Activated CD4-positive, alpha-beta T cell treated with anti-CD3 and anti-CD28 coated beads, Interleukin-2, amount 10 ng/mL, durations not matched to agents 7 days and 5 days (primary cell): Measurements from ENCODE around the gene COL23A1. TPM values are rescaled to one million over a fixed set of nuclear protein-coding genes. Genes with fewer than 3 reads are reported as not detected.

ENCODE experiments used
- CTCF ChIA-PET: fragments of 350-600 bp; sonication (Branson Sonifier 250); formaldehyde crosslinking; loops from one replicate; lab custom pipeline; 2021; ENCODE audit warnings: antibody characterized with exemption; lab: Charles Lee
- POLR2A ChIA-PET: fragments of 350-600 bp; sonication (Branson Sonifier 250); formaldehyde crosslinking; loops from one replicate; lab custom pipeline; 2021; ENCODE audit warnings: antibody characterized with exemption; lab: Charles Lee
- DNase-seq: peaks from one replicate; pipeline ENCODE4 v3.0.0-alpha.2; 2020
- H3K27ac Mint-ChIP-seq: one replicate; pipeline ENCODE4 v1.8.0; 2021; ENCODE audit warnings: mild to moderate bottlenecking, moderate library complexity, mixed read lengths
- H3K27me3 Mint-ChIP-seq: one replicate; pipeline ENCODE4 v1.8.0; 2021; ENCODE audit warnings: mixed read lengths
- H3K36me3 Mint-ChIP-seq: one replicate; pipeline ENCODE4 v1.8.0; 2021; ENCODE audit warnings: low read depth, mixed read lengths
- H3K4me1 Mint-ChIP-seq: one replicate; pipeline ENCODE4 v1.8.0; 2021; ENCODE audit warnings: mixed read lengths
- H3K4me3 Mint-ChIP-seq: one replicate; pipeline ENCODE4 v1.8.0; 2021; ENCODE audit warnings: mild to moderate bottlenecking, moderate library complexity, mixed read lengths
- H3K9me3 Mint-ChIP-seq: one replicate; pipeline ENCODE4 v1.8.0; 2021; ENCODE audit warnings: mixed read lengths
- total RNA-seq, 2 experiments: library from RNA; stranded (reverse); gene quantifications; one replicate each; pipeline ENCODE4 v1.2.3, GENCODE V29; 2021

Gene COL23A1
- total RNA-seq, 2 experiments from 2014 or later: 0.27 TPM; not detected in 1

DNA sequence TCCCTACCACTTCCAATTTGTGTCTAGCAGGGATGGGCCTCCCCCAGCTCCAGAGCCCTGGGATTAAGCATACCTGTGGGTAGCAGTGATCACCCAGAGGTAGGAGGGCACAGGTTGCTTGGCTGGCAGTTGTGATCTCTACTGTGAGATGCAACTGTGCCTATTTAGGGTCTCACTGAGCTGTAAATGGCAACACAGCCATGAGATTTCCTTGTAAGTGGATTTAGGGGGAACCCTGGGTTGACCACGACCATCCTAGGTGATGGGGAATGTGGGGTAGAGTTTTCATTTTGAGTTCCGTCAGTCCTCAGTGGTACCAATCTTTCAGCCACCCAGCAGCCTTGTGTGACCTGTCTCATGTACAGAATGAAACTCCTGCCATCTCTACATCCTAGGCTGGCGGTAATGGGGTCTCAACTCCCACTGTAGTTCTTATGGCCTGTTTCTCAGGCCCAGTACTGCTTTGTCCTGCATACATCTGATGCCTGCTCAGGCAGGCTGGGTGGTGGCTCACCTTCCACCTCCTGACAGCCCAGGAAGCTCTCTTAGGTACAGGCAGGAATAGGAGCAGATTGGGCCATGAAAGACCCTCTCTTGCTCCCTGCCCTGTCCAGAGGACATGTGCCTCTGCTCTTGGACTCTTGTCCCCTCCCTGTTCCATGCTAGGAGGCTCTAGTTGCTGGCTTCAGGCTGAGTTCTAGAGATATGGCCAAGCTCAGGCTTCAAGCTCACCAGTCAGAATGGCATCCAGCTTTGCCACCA is 377.8 kb downstream of the COL23A1 start:
- ChIA-PET CTCF (interaction anchor here (1.5 to 1.7 kb wide), 2 partner anchors 12 to 18 kb away, joined by 3 to 6 read pairs; no protein-coding TSS in a partner anchor), POLR2A (no interaction called here)
- DNase-seq: no peak
- Mint-ChIP-seq H3K27ac (no peak overlapping the region), H3K27me3 (no peaks in the 10 kb centered on the region), H3K4me3 (no peak overlapping the region), H3K4me1 (peaks cover 26% of the 10 kb centered on the region), H3K36me3 (peaks cover 83% of the 10 kb centered on the region), H3K9me3 (no peaks in the 10 kb centered on the region)

DNA sequence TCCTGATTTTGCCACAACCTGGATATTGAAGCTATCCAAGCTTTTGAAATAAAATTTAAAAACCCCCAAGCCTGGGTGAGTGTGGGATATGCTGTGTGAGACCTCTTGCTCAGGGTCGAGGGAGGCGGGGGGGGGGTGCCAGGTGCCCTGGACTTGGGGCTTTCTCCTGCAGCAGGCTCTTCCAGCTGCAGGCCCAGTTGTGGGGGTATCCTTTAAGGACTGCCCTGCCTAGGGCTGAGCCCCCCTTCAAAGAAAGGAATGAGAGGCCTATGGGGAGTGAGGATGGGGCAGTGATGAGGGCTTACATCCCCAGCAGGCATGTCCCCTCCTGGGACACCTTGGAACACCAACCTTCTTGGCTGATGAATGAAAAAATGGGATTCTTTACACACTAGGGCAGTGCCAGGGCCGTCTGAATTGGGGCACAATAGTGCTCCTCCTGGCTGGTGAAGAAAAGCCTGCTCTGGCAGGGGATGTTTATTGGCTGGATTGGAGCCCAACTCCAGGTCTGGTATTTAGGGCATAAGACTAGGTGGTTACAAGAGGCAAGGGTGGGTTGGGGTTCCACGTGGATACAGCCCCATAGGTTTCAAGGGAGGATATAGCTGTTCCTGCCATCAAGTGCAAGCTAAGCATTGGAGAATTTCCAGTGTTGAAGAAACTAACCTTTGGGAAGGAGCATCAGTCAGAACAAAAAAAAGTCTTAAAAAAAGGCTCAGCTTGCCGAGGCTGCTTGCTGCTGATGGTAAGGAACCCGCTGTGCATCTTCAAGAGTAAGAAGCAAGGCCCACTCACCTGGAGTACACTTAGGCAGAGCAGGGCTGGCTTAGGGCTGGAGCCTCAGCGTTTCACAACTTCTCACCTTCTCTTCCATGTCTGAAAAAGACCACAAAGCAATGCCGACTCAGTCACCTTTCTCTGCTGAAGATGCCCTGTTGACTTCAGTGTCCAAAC is 378.8 kb downstream of the COL23A1 start:
- peaks cover 89% of the 10 kb centered on the region for H3K36me3 Mint-ChIP-seq
- no peak overlapping the region for H3K4me3 Mint-ChIP-seq
- no peaks in the 10 kb centered on the region for H3K9me3 Mint-ChIP-seq
- H3K4me1 Mint-ChIP-seq: peaks cover 36% of the 10 kb centered on the region
- no peaks in the 10 kb centered on the region for H3K27me3 Mint-ChIP-seq
- no peak for DNase-seq
- ChIA-PET CTCF (interaction anchor here (0.7 to 1.5 kb wide), 2 partner anchors 13 to 18 kb away, joined by 3 read pairs; no protein-coding TSS in a partner anchor), POLR2A (no interaction called here)
- peak overlapping the region; percentile 60 for H3K27ac Mint-ChIP-seq

DNA sequence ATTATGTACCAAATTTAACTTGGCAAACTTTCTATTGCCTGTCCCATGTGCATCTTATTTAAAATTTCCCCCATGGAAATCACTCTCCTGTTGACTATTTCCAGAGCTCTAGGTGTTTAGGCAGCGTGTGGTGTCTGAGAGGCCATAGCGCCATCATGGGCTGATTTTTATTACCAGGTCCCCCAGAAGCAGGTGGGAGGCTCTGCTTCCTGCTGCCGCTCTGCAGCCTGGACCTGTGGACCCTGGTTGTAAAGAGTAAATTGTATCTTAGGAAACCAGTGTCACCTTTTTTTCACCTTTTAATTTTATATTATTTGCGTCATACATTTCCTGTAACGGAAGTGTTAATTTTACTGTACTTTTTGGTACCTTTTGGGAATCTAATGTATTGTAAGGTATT is 379.5 kb downstream of the COL23A1 start:
- ChIA-PET POLR2A (no interaction called here), CTCF (no interaction called here)
- Mint-ChIP-seq H3K27me3 (no peaks in the 10 kb centered on the region), H3K27ac (no peak overlapping the region), H3K36me3 (peaks cover 91% of the 10 kb centered on the region), H3K4me1 (peaks cover 39% of the 10 kb centered on the region), H3K4me3 (no peak overlapping the region), H3K9me3 (no peaks in the 10 kb centered on the region)
- no peak for DNase-seq

DNA sequence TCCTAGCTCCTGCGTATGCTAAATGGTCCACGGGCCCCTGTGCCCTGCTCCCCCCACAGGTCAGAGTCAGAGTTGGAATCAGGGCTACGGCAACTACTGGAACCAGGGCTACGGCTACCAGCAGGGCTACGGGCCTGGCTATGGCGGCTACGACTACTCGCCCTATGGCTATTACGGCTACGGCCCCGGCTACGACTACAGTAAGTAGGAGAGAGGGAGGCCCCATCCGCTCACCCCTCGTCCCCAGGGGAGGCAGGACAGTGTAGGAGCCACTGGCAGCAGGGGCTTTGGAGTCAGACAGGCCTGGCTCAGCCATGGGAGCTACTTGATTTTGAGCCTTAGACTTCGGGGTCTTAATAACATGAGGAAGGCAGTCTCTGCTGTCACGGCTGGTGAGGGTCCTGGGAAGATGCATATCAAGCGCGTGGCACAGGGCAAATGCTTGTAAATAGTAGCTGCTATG is 380.1 kb downstream of the COL23A1 start:
- H3K36me3 Mint-ChIP-seq: peaks cover 89% of the 10 kb centered on the region
- H3K4me1 Mint-ChIP-seq: peaks cover 40% of the 10 kb centered on the region
- no peak for DNase-seq
- H3K27ac Mint-ChIP-seq: no peak overlapping the region
- POLR2A ChIA-PET: no interaction called here
- CTCF ChIA-PET: interaction anchor here (1.0 kb wide), 1 partner anchor 25 kb away, joined by 3 read pairs; no protein-coding TSS in a partner anchor
- H3K4me3 Mint-ChIP-seq: no peak overlapping the region
- no peaks in the 10 kb centered on the region for H3K27me3 Mint-ChIP-seq
- H3K9me3 Mint-ChIP-seq: no peaks in the 10 kb centered on the region

DNA sequence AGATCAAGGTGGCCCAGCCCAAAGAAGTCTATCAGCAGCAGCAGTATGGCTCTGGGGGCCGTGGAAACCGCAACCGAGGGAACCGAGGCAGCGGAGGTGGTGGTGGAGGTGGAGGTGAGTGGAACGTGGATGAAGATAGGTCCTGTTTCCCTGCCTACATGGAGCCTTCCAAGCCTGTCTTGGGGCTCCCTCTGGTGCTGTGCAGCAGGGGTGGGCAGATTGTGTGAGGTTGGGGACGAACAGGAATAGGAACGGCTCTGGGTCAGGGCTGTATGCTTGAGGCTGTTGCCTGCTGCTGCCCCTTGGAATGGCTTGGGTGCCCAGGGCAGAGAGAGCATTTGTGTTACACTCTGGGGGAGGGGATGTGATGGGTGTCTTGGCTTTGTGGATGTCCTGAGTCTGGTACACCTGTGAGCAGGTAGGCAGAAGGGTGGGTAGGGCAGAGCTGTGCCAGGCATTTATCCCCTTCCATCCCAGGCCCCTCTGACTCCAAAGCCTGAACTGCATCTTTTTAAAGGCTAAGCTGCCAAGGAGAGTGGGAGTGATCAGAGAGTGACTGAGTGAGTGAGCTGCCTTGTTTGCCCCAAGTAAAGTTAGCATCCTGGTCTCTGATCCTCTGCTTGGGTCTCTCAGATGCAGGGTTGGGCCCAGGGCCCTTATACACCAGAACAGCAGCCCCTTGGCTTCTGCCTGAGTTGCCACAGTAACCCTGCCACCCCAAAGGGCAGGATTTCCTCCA is 380.7 kb downstream of the COL23A1 start:
- H3K4me3 Mint-ChIP-seq: peak overlapping the region; percentile 16
- no peak for DNase-seq
- H3K27me3 Mint-ChIP-seq: no peaks in the 10 kb centered on the region
- no peaks in the 10 kb centered on the region for H3K9me3 Mint-ChIP-seq
- peaks cover 40% of the 10 kb centered on the region for H3K4me1 Mint-ChIP-seq
- no peak overlapping the region for H3K27ac Mint-ChIP-seq
- H3K36me3 Mint-ChIP-seq: peaks cover 83% of the 10 kb centered on the region
- POLR2A ChIA-PET: no interaction called here
- CTCF ChIA-PET: interaction anchor here (0.7 to 1.0 kb wide), 2 partner anchors 25 to 30 kb away, joined by 3 read pairs; no protein-coding TSS in a partner anchor

DNA sequence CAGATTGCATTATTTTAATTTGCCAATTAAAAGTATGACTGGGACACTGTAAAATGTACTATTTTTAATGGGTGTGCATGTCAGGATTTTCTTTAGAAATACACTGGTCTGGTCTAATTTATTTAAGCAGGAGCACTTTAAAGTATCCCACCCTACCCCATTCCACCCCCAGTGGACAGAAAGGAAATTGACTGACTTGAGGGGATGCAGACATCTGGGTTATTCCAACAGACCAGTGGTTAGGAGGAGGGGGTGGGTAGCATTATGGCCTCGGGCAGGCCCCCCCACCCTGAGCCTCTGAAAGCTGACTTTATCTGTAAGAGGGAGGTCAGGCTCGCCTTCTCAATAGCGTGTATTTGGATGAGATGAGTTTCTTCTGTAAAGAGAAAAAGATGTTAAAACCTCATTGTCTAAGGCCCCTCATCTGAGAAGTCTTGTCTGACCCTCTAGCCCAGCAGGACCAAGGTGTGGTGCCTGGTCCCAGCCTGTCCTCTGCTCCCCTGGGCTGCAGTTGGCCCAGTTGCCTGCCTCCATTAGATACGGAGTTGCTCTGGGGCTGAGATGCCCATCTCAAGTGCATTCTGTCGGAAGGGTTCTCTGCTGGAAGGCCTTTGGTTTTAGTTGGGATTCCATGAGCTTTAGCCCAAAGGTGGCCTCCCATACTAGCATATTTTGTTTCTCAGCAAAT is 381.5 kb downstream of the COL23A1 start:
- ChIA-PET POLR2A (no interaction called here), CTCF (interaction anchor here (0.7 kb wide), 1 partner anchor 29 kb away, joined by 3 read pairs; no protein-coding TSS in a partner anchor)
- peaks cover 2% of the 10 kb centered on the region for H3K27me3 Mint-ChIP-seq
- peaks cover 42% of the 10 kb centered on the region for H3K4me1 Mint-ChIP-seq
- DNase-seq: no peak
- H3K9me3 Mint-ChIP-seq: no peaks in the 10 kb centered on the region
- peaks cover 80% of the 10 kb centered on the region for H3K36me3 Mint-ChIP-seq
- no peak overlapping the region for H3K4me3 Mint-ChIP-seq
- no peak overlapping the region for H3K27ac Mint-ChIP-seq

DNA sequence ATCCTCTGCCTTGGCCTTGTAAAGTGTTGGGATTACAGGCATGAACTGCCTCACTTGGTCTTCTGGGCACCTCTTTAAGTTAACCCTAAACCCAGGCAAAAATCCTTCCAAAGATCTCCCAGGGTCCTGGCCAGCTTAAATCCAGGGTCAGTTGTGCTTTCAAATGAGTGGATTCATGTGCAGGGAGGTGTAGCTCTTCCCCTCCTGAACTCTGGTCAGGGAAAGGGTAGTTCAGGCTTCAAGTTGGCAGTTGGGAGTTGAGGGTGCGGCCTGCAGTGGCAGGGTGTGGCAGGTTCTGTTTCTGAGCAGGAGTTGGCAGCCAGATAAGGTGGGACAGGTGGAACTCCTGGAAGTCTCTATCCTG is 382.3 kb downstream of the COL23A1 start:
- DNase-seq: no peak
- H3K4me3 Mint-ChIP-seq: no peak overlapping the region
- CTCF ChIA-PET: interaction anchor here (1.4 kb wide), 1 partner anchor 23 kb away, joined by 3 read pairs; no protein-coding TSS in a partner anchor
- H3K27me3 Mint-ChIP-seq: peaks cover 2% of the 10 kb centered on the region
- H3K9me3 Mint-ChIP-seq: no peaks in the 10 kb centered on the region
- H3K4me1 Mint-ChIP-seq: peaks cover 45% of the 10 kb centered on the region
- POLR2A ChIA-PET: no interaction called here
- peak overlapping the region; percentile 23 for H3K27ac Mint-ChIP-seq
- H3K36me3 Mint-ChIP-seq: peaks cover 74% of the 10 kb centered on the region

DNA sequence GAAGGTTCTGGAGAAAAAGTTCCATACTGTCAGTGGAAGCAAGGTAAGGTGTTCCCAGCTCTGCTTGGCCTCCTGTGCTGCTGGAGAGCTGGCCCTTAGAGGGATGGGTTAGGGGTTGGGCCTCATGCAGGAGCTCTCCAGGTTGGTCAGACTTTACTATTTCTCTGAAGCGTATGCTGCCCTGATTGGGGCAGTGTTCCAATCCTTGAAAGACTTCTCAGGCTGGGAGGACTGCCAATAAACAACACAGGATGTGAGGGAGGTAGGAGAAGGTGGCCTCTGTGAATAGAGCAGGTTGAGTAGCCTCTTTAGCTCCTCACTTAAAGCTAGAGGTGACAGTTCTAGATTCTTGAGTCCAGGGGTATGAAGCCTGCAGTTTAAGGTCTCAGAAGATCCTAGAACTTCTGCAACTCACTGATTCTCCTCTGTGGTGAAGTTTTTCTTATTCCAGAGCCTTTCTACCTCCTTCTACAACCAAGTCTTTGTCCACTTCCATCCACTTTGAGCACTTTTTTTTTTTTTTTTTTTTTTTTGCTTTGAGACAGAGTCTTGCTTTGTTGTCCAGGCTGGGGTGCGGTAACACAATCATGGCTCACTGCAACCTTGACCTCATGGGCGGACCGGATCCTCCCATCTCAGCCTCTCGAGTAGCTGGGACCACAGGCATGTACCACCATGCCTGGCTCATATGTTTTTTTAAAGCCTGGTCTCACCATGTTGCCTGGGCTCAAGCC is 382.8 kb downstream of the COL23A1 start:
- peaks cover 69% of the 10 kb centered on the region for H3K36me3 Mint-ChIP-seq

DNA sequence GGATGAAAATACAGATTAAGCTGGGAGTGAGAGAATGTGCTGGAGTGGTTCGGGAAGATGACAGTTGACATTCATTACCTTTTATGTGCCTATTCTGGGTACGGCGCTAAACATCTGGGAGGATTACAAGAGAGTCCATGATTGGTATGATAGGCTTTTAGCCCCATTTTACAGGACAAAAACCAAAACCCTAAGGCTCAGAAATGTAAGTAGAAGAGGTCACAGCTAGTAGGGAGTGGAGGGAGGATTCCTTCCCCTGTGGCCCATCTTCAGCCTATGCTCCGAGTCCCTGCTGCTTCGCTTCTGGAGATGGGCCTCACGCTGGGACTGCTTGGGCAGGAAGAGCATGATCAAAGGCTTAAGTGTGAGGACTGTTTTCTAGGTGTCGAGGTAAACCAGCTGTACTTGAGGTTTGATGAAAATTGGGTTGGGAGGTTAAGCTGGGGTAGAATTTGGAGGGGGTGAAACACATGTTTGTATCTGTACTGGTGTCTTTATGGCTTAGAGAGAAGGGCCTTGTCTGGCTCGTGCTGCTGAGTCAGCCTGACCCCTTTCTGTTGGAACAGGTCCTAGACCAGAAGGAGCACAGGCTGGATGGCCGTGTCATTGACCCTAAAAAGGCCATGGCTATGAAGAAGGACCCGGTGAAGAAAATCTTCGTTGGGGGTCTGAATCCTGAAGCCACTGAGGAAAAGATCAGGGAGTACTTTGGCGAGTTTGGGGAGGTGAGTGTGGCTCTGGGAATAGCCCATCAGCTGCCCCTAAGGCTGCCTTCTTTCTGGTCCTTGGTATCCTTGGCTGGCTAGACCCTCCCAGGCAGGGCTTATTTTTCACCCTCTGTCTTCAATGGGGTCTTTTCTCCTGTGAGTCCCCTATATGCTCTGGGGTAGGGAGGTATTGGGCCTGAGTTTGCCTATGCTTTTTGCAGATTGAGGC is 383.8 kb downstream of the COL23A1 start:
- CTCF ChIA-PET: interaction anchor here (0.9 to 1.4 kb wide), 3 partner anchors 9 to 25 kb away, joined by 3 read pairs; no protein-coding TSS in a partner anchor
- H3K27me3 Mint-ChIP-seq: peaks cover 2% of the 10 kb centered on the region

More for the DNA sequence above, 382.8 kb downstream of the COL23A1 start:
- peak overlapping the region; percentile 84 for H3K4me3 Mint-ChIP-seq
- peaks cover 47% of the 10 kb centered on the region for H3K4me1 Mint-ChIP-seq
- peaks cover 2% of the 10 kb centered on the region for H3K27me3 Mint-ChIP-seq
- peak overlapping the region; percentile 79 for H3K27ac Mint-ChIP-seq
- POLR2A ChIA-PET: no interaction called here
- no peaks in the 10 kb centered on the region for H3K9me3 Mint-ChIP-seq
- DNase-seq: no peak
- CTCF ChIA-PET: interaction anchor here (0.9 to 1.4 kb wide), 2 partner anchors 9 to 24 kb away, joined by 3 read pairs; no protein-coding TSS in a partner anchor

DNA sequence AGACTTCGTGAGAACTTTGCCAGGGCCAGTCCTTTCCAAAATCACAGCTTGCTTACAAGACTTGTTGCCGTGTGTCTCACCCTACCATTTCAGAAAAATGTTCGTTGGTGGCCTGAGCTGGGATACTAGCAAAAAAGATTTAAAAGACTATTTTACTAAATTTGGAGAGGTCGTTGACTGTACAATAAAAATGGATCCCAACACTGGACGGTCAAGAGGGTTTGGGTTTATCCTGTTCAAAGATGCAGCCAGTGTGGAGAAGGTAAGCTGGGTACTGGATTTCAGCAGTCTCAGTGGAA is 384.5 kb downstream of the COL23A1 start:
- Mint-ChIP-seq H3K27ac (peak overlapping the region; percentile 80), H3K4me3 (peak overlapping the region; percentile 84), H3K4me1 (peaks cover 47% of the 10 kb centered on the region), H3K9me3 (no peaks in the 10 kb centered on the region), H3K27me3 (peaks cover 2% of the 10 kb centered on the region), H3K36me3 (peaks cover 53% of the 10 kb centered on the region)
- CTCF ChIA-PET: interaction anchor here (1.1 kb wide), 1 partner anchor 10 kb away, joined by 3 read pairs; no protein-coding TSS in a partner anchor
- POLR2A ChIA-PET: no interaction called here
- DNase-seq: no peak

More for the DNA sequence above, 383.8 kb downstream of the COL23A1 start:
- no peak for DNase-seq
- peaks cover 60% of the 10 kb centered on the region for H3K36me3 Mint-ChIP-seq
- peaks cover 47% of the 10 kb centered on the region for H3K4me1 Mint-ChIP-seq
- POLR2A ChIA-PET: interaction anchor here (1.0 kb wide), 1 partner anchor 9 kb away, joined by 3 read pairs; no protein-coding TSS in a partner anchor
- H3K27ac Mint-ChIP-seq: peak overlapping the region; percentile 80
- peak overlapping the region; percentile 84 for H3K4me3 Mint-ChIP-seq
- H3K9me3 Mint-ChIP-seq: no peaks in the 10 kb centered on the region
